Cardiac muscle cell (in vitro differentiated cells and primary cell): ENCODE results near the gene SFSWAP. TPM values are rescaled to one million over a fixed set of nuclear protein-coding genes. Genes with fewer than 3 reads are reported as not detected.
A peak's percentile ranks its signal among the peaks of the same experiment; 100 is the strongest.

Source experiments
- DNase-seq, 2 donors: peaks; one replicate each; pipeline versions ENCODE4 v3.0.0 to v3.0.0-alpha.2; 2010 to 2017; ENCODE audit warnings: low read depth in 1 of 2, low spot score in 1 of 2
- H3K27ac ChIP-seq: fragments of 200-600 bp; sonication (generic); 2 replicates; pipeline ENCODE4 v1.5.1; 2016
- H3K27me3 ChIP-seq: fragments of 200-600 bp; sonication (generic); 2 replicates; pipeline ENCODE4 v1.6.0; 2016; ENCODE audit warnings: control low read depth
- H3K36me3 ChIP-seq: fragments of 200-600 bp; sonication (generic); 2 replicates; pipeline ENCODE4 v1.5.1; 2016; ENCODE audit warnings: control low read depth
- H3K4me1 ChIP-seq: fragments of 200-600 bp; sonication (generic); 2 replicates; pipeline ENCODE4 v1.8.1; 2017; ENCODE audit warnings: low read depth, mild to moderate bottlenecking, mixed run types
- H3K4me3 ChIP-seq: fragments of 200-600 bp; sonication (generic); 2 replicates; pipeline ENCODE4 v1.5.1; 2016; ENCODE audit warnings: mild to moderate bottlenecking
- H3K9me3 ChIP-seq: fragments of 200-600 bp; sonication (generic); 2 replicates; pipeline ENCODE4 v1.5.1; 2017; ENCODE audit warnings: low read depth, mild to moderate bottlenecking, control low read depth
- CTCF ChIP-seq: IDR thresholded peaks from 2 replicates; pipeline ENCODE4 v1.5.1; 2012; ENCODE audit warnings: low read depth, mild to moderate bottlenecking, low read length
- polyA plus RNA-seq: library from polyadenylated mRNA; unstranded; fragments of >200 nt; fragmentation: Nextera tagmentation; extraction: Ambion mirVana; gene quantifications from 2 replicates; pipeline ENCODE4 v1.2.1, GENCODE V29; 2016
- total RNA-seq: library from RNA; depleted of rRNA; stranded (reverse); fragments of >200 nt; gene quantifications from 2 replicates; pipeline ENCODE4 v1.2.3, GENCODE V29; 2016

SFSWAP gene
- total and polyA plus RNA-seq, 2 experiments from 2014 or later, result 24.1 to 44.8 TPM

- Histone ChIP-seq H3K4me1 (peaks cover 11% of the 10 kb centered on the region), H3K9me3 (no peaks in the 10 kb centered on the region), H3K36me3 (peaks cover 4% of the 10 kb centered on the region), H3K27me3 (no peaks in the 10 kb centered on the region), H3K4me3 (no peak overlapping the region), H3K27ac (no peak overlapping the region)
- no peak for TF ChIP-seq CTCF
- DNase-seq, result no peak
These were observed 1.7 kb upstream of the SFSWAP start for GRCh38 chr12:131709226-131709625.

- no peak for DNase-seq
- Histone ChIP-seq H3K9me3 (no peaks in the 10 kb centered on the region), H3K4me1 (peaks cover 11% of the 10 kb centered on the region), H3K27ac (peak overlapping the region; percentile 95), H3K27me3 (no peaks in the 10 kb centered on the region), H3K4me3 (peak overlapping the region; percentile 91), H3K36me3 (peaks cover 29% of the 10 kb centered on the region)
- TF ChIP-seq CTCF, result no peak
These were observed 788 bp downstream of the SFSWAP start for GRCh38 chr12:131711551-131712205.

GRCh38 chr12:131713349-131713748 is 2.5 kb downstream of the SFSWAP start:
- H3K4me1 ChIP-seq, result peaks cover 11% of the 10 kb centered on the region
- peaks cover 43% of the 10 kb centered on the region for H3K36me3 ChIP-seq
- TF ChIP-seq CTCF, result no peak
- H3K4me3 ChIP-seq, result no peak overlapping the region
- no peak overlapping the region for H3K27ac ChIP-seq
- no peak for DNase-seq
- no peaks in the 10 kb centered on the region for H3K27me3 ChIP-seq
- H3K9me3 ChIP-seq, result no peaks in the 10 kb centered on the region

GRCh38 chr12:131714759-131715158 is 3.9 kb downstream of the SFSWAP start:
- DNase-seq, result no peak
- no peak overlapping the region for H3K27ac ChIP-seq
- no peaks in the 10 kb centered on the region for H3K27me3 ChIP-seq
- TF ChIP-seq CTCF, result no peak
- no peak overlapping the region for H3K4me3 ChIP-seq
- peaks cover 57% of the 10 kb centered on the region for H3K36me3 ChIP-seq
- no peaks in the 10 kb centered on the region for H3K9me3 ChIP-seq
- H3K4me1 ChIP-seq, result peaks cover 11% of the 10 kb centered on the region

GRCh38 chr12:131716282-131716681 is 5.4 kb downstream of the SFSWAP start:
- Histone ChIP-seq H3K27ac (no peak overlapping the region), H3K36me3 (peaks cover 72% of the 10 kb centered on the region), H3K4me3 (no peak overlapping the region), H3K4me1 (peaks cover 11% of the 10 kb centered on the region), H3K27me3 (no peaks in the 10 kb centered on the region), H3K9me3 (no peaks in the 10 kb centered on the region)
- no peak for TF ChIP-seq CTCF
- DNase-seq, result no peak

GRCh38 chr12:131720241-131720640 is 9.4 kb downstream of the SFSWAP start:
- H3K27ac ChIP-seq, result no peak overlapping the region
- no peaks in the 10 kb centered on the region for H3K9me3 ChIP-seq
- no peak for TF ChIP-seq CTCF
- peaks cover 71% of the 10 kb centered on the region for H3K36me3 ChIP-seq
- no peak overlapping the region for H3K4me3 ChIP-seq
- no peaks in the 10 kb centered on the region for H3K4me1 ChIP-seq
- H3K27me3 ChIP-seq, result no peaks in the 10 kb centered on the region
- no peak for DNase-seq
